ENCODE measurements around the gene RSPO3. TPM values are rescaled to one million over a fixed set of nuclear protein-coding genes. Genes with fewer than 3 reads are reported as not detected.
"Not testable (repeated sequence)": the region's sequence is repeated elsewhere in the genome, so short reads cannot be mapped to it uniquely, and the experiment has no call there.

The RSPO3 gene
- total RNA-seq, 6 experiments from 2014 or later: 0.75 to 3.6 (median 1.3) TPM

GRCh38 chr6:127225497-127225896, 107.0 kb downstream of the RSPO3 start:
- Histone ChIP-seq H3K36me3 (no peaks in the 10 kb centered on the region), H3K27me3 (no peaks in the 10 kb centered on the region), H3K9me3 (no peaks in the 10 kb centered on the region), H3K27ac (no peak overlapping the region), H3K4me3 (no peak overlapping the region), H3K4me1 (no peaks in the 10 kb centered on the region)
- DNase-seq (no peak), ATAC-seq (no peak)
- TF ChIP-seq POLR2A (IDR thresholded peaks at IDR 0.05) (no peak), CTCF (IDR thresholded peaks at IDR 0.05) (no peak)
- intact Hi-C loops (cut with DNase I): no loop called here
- WGBS (ENCODE audit: insufficient coverage, low coverage, low lambda C conversion rate, missing lambda C conversion rate): 88% methylated on average over 1 of the region's 1 CpG

- intact Hi-C loops (cut with DNase I); DNase-seq; ATAC-seq; H3K9me3 ChIP-seq; H3K36me3 ChIP-seq; H3K27ac ChIP-seq; H3K27me3 ChIP-seq; H3K4me3 ChIP-seq; H3K4me1 ChIP-seq: not testable (repeated sequence)
- WGBS (ENCODE audit: insufficient coverage, low coverage, low lambda C conversion rate, missing lambda C conversion rate): 42% methylated on average over 2 of the region's 3 CpGs
Measured at GRCh38 chr6:127233819-127234218, 115.3 kb downstream of the RSPO3 start.

GRCh38 chr6:127243501-127243900, 125.0 kb downstream of the RSPO3 start:
- no peaks in the 10 kb centered on the region for H3K9me3 ChIP-seq

More at GRCh38 chr6:127243501-127243900, 125.0 kb downstream of the RSPO3 start:
- Histone ChIP-seq H3K27me3 (no peaks in the 10 kb centered on the region), H3K4me1 (no peaks in the 10 kb centered on the region), H3K36me3 (no peaks in the 10 kb centered on the region), H3K4me3 (no peak overlapping the region), H3K27ac (no peak overlapping the region)
- no peak for TF ChIP-seq CTCF (IDR thresholded peaks at IDR 0.05)
- TF ChIP-seq POLR2A (IDR thresholded peaks at IDR 0.05): no peak
- intact Hi-C loops (cut with DNase I): no loop called here
- DNase-seq: no peak
- ATAC-seq: no peak
- WGBS (ENCODE audit: insufficient coverage, low coverage, low lambda C conversion rate, missing lambda C conversion rate): 65% methylated on average over 1 of the region's 1 CpG

Other genes starting within 250 kb of the RSPO3 start
- gene RNF146, start 148.2 kb downstream of the RSPO3 start, total RNA-seq: 10 to 100 TPM; 12.8 to 19.5 (median 14.9) TPM
- 10 to 100 TPM; 41.3 to 51.7 (median 45.7) TPM for gene ECHDC1, start 224.9 kb downstream of the RSPO3 start, total RNA-seq

Measured in right lobe of liver (tissue), 6 donors.